ENCODE results near the gene DNPEP.
"Not testable (repeated sequence)": the region's sequence is repeated elsewhere in the genome, so short reads cannot be mapped to it uniquely, and the experiment has no call there.

The DNPEP gene

DNA sequence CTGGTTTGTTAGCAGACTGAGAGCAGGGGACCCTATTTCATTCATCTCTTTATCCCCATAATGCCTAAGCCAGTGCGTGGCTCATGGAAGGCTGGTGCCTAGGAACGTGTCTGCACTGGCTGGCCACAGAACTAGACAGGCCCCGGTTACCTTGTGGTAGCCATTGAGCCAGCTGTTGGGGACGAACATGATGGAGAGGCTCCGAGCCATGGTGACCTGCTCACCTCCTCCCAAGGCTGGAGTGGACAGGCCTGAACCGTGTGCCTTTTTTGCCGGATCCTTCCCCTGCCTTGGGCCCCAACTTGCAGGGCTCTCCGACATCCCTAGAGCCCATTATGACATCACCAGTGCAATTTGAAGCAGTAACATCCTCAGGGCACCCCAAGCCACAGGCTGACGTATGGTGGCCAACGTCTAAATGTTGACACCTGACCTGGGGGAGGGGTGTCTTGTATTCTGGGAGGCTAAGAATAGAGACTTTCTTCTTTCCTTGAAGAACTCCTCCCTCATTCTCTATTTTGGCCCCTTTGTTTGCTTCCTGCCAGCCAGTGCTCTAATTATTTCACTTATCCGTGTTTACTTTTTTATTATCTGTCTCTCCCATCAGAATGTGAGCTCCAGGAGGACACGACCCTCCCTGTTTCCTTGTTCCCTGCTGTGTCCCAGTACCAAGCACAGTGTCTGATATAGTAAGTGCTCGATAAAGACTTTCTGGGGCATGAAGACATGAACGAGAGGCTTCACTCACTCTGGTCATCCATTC is 12.2 kb upstream of the DNPEP start:
- DNase-seq: no peak

DNA sequence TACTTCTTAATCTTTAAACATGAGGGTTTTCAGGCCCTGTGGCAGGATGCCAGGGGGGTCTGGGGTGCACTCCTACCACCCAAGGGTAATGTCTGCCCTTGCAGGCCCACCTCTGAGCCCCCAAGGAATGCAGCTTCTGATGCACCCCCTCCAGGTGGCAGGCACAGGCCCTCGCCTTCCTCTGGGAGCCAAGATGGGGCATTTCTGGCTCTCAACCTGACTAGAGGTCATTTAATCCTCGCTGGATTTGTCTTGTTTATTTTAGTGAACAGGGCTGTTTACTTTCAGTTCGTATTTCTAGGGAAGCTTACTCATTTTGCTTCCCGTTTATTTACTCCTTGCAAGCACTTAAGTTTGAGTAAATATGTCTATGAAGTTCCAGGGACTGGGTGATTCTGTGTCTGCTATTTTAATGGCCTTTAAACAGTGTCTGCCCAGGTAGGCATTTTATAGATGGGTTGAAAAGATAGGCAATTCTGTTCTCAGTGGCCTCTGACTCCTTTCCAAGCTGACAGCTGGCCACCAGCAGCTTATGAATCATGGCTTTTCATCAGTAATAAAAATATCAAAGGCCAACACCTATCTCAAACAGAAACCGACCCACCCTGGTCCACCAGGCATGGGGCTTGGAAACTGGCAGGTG is 11.1 kb upstream of the DNPEP start:
- no peak for DNase-seq

DNA sequence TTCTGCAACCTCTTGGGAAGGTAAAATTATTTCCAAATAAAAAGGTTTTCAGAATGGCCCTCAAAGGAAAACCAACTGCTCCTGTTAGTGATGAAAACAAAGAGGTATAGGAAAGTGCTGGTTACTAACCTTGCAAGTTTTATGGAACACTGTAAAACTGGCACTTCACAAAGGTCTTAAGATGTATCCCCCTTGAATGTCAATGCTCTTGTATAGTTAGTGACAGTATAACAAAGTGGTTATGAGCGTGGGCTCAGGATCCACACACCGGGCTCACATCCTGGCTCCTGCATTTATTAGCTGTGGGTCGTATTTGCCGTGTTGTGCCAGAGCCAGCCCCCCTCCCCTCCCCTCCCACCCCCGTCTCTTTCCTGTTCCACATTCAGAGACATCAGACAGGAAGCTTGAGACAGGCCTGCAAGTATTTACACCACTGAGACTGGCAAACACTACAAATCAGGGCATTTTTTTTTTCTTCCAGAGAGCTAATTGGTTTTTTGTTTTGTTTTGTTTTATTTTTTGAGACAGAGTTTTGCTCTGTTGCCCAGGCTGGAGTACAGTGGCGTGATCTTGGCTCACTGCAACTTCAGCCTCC is 9.2 kb upstream of the DNPEP start:
- no peak for DNase-seq

DNA sequence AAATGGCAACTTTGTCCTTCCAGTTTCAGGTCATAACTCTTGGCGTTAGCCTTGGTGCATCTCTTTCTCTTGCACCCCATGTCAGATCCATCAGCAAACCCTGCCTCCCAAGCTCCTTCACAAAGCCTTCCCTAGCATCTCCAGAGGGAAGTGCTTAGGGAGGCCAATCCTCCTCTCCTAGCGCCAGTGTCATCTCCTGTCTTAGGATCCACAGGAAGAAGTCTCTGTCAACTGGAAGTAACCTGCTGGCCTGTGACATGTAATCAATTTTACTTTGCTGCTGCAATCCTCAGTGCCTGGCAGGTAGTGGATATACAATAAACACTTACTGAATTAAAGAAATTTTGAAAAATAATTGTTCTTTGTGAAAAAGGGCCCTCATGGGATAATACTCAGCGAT is 7.9 kb upstream of the DNPEP start:
- no peak for DNase-seq

DNA sequence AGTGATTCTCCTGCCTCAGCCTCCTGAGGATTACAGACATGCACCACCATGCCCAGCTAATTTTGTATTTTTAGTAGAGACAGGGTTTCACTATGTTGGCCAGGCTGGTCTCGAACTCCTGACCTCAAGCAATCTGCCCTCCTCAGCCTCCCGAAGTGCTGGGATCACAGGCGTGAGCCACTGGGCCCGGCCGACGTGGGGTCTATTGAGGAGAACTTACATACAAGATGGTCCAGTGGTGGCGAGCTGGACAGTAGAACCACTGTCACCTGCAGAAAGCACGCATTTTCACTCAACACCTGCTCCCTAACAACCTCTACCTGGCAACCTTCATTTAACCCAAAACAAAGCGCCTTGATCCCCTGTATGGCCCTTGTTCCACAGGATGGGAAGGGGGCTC is 7.3 kb upstream of the DNPEP start:
- not testable (repeated sequence) for DNase-seq

DNA sequence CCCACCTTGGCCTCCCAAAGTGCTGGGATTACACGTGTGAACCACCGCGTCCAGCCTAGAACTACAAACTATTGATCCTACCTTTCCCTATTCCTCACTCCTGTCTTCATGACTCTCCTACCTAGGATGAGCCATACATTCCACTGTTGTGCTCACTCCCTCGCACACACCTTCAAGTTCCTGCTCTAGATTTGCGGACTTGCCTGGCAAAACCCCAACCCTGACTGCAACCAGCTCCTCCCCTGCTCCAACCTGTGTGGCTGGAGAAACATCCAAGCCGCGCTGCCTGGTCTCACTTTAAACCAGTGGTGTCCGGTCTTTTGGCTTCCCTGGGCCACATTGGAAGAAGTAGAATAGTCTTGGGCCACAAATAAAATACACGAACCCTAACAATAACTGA is 5.0 kb upstream of the DNPEP start:
- no peak for DNase-seq

DNA sequence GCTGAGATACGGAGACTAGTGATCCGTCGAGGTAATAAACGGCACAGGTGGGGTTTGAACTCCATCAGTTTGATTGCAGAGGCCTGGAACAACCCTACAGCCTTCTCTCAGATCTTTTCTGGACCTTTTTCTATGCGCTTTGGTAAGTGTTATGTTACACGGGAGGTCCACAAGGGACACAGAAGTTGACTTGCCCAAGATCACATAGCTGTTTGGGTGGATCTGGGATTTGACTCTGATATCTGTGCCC is 1.1 kb upstream of the DNPEP start:
- DNase-seq: no peak

DNA sequence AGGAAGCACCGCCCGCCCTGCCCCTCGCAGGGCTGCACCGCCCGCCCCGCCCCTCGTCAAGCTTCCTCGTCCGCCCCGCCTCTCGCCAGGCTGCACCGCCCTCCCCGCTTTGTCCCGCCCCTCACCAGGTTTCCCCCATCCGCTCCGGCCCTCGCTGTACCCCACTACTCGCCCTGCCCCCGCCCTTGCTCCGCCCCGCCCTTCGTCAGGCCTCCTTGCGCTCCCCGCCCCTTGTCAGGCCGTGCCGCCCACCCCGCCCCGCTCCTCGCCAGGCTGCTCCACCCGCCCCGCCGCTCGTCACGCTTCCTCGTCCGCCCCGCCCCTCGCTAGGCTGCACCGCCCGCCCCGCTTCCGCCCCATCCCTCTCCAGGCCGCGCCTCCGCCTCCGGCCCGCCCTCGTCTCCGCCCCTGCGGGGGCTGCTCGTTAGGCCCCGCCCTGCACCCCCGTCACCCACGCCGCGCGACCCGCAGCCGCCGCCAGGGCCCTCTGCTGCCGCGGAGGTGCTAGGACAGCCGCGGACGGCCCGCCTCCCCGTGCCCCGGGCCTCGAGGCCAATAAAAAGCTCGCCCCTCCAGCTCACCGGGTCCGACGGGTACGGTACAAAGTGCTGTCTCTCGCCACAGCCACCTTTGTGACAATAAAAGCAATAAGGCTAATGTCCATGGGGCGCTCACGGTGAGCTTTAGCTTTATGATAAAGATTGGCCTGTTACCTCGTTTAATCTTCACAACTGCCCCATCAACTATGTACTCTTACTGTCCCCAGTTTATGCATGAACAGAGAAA is 602 bp upstream of the DNPEP start:
- peak; percentile 98 to 99 for DNase-seq

DNA sequence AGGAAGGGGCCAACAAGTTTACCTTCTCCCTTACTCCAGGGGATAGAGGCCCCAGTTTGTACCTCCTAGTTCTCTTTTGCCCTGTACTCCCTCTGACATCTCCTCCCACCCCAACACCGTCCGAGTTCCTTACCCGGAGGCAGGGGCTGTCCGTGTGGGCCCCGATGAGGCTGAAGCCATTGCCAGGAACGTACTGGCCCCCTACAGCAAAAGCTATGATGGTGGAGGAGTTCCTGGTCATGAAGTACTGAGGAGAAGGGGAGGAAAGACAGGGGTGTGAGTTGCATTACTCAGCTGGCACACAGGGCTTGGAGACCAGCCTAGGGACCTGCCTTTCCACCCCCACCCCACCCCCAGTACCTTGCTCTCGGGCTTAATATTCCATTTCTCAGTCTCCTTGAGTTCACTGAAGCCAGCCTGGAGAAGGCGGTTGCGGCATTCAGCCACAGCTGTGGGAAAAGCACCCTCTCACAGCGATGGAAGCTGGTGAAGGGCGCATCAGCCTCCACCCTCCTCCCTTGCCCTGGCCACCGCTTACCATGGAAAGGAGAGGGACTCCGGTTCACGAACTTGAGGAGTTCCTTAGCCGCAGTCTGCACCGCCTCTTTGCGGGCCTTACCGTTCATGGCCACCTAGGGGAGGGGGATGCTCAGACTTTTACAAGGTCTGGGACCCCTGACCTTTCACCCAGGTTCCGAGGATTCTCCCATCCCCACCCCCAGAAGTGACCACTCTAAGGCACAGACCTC is 1.0 kb downstream of the DNPEP start:
- DNase-seq: peak in 1 of 2 donors; percentile 22

DNA sequence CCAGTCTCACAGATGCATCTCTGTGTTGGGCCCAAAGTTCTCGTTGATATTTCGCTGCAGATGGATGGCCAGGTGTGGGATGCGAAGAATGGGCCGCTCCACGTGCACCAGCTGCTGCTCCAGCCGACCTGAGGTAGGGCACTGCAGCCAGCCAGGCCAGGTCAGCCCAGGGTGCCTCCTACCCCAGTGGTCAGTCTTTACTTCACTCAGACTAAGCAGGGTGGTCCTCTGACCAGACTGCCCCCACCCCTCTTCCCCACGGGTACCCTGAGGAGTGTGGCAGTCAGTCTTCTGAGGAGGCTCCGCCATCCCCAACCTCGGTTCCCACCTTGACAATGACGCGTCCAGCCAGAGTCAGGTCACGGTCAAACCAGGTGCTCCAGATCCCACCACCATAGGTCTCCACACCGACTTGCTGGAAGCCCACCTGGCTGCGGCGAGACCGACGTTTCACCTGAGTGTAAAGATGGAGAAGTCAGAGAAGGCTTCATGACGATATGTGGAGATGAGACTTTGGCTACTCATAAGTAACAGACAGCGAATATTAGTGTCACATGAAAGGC is 1.7 kb downstream of the DNPEP start:
- DNase-seq: no peak

DNA sequence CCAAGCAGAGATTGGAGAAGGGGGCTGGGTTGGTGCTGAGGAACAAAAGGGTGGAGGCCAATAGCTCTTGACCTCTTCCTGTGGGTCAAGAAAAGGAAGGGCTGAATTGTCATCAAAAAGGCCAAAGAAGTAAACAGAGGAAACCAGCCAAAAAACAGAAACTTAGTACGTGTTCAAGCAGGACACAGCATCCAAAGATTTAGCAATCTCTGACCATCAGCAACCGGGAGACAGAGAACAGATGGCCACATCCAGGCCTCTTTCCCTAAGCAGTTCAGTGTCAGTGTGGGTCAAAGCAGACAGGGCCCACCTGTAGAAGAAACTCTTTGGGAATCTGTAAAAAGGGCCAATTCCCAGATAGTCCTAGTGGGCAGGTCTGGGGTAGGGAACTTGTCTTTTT is 2.9 kb downstream of the DNPEP start:
- no peak for DNase-seq

DNA sequence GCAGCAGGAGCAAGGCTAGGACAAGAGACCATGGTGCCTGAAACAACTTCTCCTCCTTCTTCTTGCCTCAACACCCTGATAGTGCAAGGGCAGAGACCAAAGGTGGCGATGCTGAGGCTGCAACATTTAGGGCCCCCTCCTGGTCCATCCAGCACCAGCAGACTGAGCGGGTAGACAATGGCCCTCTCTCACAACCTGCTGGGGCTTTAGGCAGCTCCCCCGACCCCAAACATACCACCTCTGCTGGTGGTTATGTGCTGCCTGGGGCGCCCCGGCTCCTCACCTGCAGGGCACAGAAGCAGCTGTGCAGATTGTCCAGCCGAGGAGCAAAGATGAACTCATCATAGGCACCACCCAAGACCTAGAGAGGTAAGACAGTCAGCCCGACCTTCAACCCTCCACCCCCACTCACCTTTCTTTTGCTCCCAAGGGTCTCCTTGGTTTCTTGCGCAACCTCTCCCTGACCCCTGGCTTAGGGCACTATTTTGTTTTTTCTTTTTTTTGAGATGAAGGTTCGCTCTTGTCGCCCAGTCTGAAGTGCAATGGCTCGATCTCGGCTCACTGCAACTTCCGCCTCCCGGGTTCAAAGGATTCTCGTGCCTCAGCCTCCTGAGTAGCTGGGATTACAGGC is 3.5 kb downstream of the DNPEP start:
- no peak for DNase-seq

DNA sequence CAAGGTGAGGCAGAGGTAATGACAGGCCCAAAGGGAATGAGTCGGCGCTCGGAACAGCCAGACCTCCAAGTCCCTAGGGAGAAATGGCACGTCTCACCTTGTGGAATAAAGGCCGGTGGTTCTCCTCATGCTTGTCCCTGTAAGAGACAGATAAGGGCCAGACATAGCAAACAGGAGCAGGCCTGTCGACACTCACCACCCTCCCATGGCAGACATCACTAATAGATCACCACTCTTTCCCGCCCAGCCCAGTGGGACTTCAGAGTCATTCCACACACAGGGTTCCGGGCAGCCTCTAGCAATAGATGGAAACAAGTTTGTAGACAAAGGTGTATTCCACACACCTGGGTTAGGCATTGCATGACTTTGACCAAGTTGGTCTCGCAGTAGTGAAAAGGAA is 6.3 kb downstream of the DNPEP start:
- no peak for DNase-seq

DNA sequence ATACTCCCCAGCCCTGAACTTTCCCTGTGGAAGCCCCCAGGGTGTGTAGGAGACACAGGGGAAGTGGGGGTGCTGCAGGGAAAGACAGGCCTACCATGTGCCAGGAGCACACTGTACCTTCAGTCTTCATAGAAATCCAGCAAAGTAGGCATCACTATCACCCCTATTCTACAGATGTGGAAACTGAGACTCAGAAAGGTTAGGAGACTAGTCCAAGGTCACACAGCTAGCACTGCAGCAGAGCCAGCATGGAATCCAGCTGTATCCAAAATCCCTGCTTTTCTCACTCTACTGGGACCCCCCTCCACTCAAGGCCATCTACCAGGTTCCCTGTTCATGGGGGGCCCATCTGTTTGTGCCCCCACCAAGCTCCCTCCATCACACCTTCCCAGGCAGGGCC is 6.8 kb downstream of the DNPEP start:
- no peak for DNase-seq

DNA sequence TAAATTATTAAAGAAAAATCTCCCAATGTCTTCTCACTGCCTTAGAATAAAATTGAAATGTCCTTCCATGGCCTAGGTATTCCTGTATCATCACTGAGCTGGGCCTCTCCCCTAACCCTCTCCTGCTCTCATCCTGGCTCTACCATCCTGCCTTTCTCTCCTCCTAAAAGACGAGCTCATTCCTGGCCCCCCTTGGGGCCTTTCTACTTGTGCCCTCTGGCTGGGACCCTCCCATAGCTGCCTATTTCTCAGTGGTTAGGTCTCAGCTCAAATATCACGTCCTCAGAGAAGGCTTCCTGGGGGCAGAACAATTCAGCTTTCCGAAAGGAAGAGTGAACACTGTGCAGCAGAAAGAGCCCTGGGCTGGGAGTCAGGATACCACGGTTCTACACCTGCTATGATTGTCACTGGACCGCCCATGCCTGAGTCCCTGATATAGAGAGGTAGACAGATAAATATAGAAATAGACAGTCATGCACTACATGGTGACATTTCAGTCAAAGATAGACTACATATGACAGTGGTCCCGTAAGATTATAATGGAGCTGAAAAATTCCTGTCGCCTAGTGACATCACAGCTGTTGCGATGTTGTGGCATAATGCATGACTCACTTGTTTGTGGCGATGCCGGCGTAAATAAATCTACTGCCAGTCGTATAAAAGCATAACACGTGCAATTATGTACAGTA is 9.4 kb downstream of the DNPEP start:
- DNase-seq: no peak

DNA sequence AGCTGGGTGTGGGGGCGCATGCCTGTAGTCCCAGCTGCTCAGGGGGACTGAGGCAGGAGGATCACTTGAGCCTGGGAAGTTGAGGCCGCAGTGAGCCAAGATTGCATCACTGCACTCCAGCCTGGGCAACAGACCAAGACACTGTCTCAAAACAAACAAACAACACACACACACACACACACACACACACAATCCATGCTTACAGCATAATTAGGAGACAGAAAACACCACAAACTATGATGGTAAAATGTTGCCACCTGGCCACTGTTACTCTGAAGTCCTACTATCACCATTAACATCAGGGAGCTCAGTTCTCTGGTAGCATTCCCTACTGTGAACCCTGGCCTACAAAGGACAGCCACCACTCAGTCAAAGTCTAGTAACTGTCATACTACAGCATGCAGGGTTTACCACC is 18.3 kb downstream of the DNPEP start:
- no peak for DNase-seq

DNA sequence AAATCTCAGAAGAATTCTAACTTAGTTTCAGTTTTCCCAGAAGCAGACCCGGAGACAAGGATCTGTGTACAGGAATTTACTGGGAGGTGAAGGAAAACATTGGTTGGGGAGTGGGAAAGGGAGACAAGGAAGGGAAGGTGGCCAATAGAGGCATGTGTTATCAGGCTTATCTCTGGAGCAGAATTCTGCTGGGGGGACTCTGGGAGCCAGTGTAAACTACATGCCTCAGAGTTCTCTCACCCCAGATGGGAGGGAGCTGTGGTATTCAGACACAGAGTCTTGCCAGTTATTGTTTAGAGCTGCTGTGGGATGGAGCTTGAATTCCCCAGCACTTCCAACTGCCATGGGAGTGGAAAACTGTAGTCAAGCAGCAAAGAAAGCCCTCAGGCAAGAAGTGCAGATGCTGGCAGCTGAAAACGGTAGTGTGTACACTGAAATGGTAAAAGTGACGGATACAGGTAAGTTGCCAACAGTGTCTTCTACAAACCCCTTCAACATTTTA is 19.0 kb downstream of the DNPEP start:
- no peak for DNase-seq

DNA sequence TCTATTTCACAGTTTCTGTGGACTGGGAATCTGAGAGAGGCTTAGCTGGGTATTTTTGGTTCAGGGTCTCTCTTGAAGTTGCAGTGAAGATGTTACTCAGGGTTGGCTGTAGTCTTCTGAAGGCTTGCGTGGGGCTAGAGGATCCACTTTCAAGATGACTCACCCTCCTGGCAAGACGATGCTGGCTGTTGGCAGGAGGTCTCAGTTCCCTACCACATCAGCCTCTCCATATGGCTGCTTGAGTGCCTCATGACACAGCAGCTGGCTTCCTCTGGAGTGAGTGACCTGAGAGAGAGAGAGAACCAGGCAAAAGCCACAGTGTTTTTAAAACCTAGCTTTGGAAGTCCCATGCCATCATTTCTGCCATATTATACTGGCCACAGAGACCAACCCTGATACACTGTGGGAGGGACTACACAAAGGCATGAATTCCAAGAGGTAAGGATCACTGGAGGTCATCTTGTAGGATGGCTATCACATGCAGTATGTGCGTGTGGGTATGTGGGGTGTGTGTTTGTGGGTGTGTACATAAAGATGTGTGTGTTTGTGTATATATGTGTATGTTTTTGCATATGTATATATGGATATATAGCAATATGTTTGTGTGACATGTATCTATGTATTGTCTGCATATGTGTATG is 25.1 kb downstream of the DNPEP start:
- no peak for DNase-seq

DNA sequence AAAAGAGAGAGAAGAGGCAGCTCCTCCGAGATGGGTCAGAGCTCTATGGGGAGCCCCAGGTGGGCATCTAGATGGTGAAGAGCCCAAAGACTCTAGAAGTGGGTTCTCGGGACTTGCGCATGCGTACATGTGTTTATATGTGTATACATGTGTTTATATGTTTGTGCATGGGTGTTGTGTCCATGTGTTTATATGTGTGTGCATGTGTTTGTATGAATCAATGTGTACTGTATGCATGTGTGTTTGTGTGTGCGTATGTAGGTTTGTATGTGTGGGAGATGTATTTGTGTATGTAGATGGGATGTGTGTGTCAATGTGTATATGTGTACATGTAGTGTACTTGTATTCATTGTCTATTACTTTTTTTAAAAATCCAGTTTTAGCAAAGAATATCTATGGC is 25.6 kb downstream of the DNPEP start:
- no peak for DNase-seq

DNA sequence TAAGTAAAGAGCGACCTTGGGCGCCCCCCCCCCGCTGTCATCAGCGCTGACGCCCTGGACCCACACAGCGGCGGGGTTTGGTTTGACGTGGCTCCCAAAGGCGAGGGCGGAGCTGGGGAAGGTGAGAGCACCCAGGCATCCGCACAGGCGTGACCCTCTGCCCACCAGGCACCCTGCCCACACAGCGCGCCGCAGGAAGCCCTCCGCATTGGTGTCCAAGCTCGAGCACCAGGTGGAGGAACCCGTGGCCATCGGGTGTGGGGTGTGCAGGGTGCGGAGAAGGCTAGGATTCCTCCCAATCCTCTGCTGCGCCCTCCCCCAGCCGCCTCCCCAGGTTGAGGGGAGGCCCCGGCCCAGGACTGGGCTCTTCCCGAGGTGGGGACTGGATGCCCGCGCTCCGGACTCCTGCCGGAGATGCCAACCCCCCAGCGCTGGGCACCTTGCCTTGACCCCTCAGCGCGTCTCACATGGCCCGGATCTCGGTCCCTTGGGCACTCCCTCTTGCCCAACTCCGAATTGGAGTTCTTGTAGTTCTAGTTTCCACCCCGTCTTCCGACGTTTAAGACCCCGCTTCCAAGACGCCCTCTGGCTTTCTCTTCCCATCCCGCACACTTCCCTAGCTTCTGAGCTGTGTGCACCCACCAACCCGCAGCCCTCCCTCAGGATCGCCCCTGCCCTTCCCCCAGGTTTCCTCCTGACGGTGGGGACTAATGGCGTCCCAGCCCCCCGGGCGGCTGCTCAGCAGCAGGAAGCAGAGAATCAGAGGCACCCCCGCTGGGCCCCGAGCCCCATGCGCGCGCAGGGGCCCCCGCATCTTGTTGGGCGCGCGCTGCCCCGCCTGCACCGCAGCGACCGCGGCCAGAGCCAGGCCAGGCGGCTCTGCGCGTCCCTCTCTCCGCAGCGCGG is 29.3 kb downstream of the DNPEP start:
- no peak for DNase-seq
